Fibroblast of mammary gland (primary cell): ENCODE results near the gene IFFO2.

Experiments
- DNase-seq: peaks from one replicate; pipeline ENCODE4 v3.0.0-alpha.2; 2010; ENCODE audit warnings: low read depth
- H3K4me3 ChIP-seq: 2 replicates; pipeline ENCODE4 v1.5.1; 2011; ENCODE audit warnings: low read depth, mild to moderate bottlenecking, low read length, moderate library complexity; ENCODE audit not compliant: control insufficient read depth
- CTCF ChIP-seq: conservative IDR thresholded peaks from 2 replicates; pipeline ENCODE4 v1.5.1; 2011; ENCODE audit warnings: low read depth, low read length, inconsistent platforms; ENCODE audit not compliant: control insufficient read depth, insufficient read depth

Gene IFFO2

GRCh38 chr1:18953731-18954231 is 2.7 kb downstream of the IFFO2 start:
- no peak for TF ChIP-seq CTCF
- no peak for DNase-seq
- no peak overlapping the region for H3K4me3 ChIP-seq

- DNase-seq = no peak
- TF ChIP-seq CTCF = no peak
- no peak overlapping the region for H3K4me3 ChIP-seq
These were observed 4.6 kb downstream of the IFFO2 start for GRCh38 chr1:18951818-18952391.

GRCh38 chr1:18951416-18951815 is 5.1 kb downstream of the IFFO2 start:
- DNase-seq = no peak
- no peak overlapping the region for H3K4me3 ChIP-seq
- TF ChIP-seq CTCF = no peak

GRCh38 chr1:18950401-18951026 is 6.0 kb downstream of the IFFO2 start:
- TF ChIP-seq CTCF = no peak
- DNase-seq = no peak

GRCh38 chr1:18949686-18950400 is 6.6 kb downstream of the IFFO2 start:
- peak overlapping the region; percentile 4 for H3K4me3 ChIP-seq
- peak; percentile 36 for DNase-seq
- TF ChIP-seq CTCF = peak; percentile 5

More at GRCh38 chr1:18950401-18951026, 6.0 kb downstream of the IFFO2 start:
- peak overlapping the region; percentile 4 for H3K4me3 ChIP-seq

- peak; percentile 8 for TF ChIP-seq CTCF
- DNase-seq = peak; percentile 72
These were observed 7.4 kb downstream of the IFFO2 start for GRCh38 chr1:18948913-18949685.

More at GRCh38 chr1:18948913-18949685, 7.4 kb downstream of the IFFO2 start:
- H3K4me3 ChIP-seq = no peak overlapping the region
